ENCODE results near the gene FAM78A. TPM values are rescaled to one million over a fixed set of nuclear protein-coding genes. Genes with fewer than 3 reads are reported as not detected.
"Not testable (repeated sequence)": the region's sequence is repeated elsewhere in the genome, so short reads cannot be mapped to it uniquely, and the experiment has no call there.

The FAM78A gene
- total RNA-seq, 2 donors from 2014 or later, result 59.5 to 60.4 TPM

DNA sequence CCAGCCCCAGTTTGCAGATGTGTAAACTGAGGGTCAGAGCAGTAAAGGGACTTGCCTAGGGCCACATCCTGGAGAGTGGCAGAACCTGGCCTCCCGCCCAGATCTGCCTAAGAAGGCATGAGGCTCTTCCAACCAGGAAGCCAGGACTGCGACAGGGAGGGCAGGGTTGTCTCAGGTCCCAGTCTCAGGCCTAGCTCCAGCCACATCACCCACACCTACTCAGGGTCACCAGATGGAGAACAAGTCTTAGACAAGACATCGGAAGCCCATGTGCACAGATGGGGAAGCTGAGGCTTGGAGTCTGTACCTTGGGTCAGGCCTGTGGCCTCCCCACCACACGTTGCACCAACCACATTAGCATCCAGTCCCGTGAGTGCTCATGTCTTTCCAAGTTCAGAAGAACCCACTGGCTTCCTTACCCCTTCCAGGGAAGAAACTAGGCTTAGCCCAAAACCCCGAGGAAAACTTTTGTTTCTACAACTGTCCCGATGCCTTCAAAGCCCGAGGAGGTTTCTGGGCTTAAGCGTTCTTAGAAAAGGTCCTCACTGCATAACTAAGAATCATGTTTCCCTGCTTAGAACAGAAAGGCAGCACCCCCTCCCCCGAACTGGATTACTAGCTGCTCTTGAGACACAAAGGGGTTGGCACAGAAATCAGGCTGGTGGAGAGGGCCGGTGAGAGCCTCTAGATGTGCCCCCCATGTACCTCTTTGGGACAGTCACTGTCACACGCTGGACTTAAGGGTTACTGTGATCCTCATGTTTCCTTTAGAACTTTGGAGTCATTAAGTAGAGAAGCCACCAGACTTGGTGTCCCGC lies 2.2 kb downstream of the FAM78A start:
- DNase-seq, result no peak
- peaks cover 51% of the 10 kb centered on the region for H3K4me1 Mint-ChIP-seq
- ATAC-seq, result no peak
- H3K27me3 Mint-ChIP-seq, result no peaks in the 10 kb centered on the region
- peak overlapping the region; percentile 99 for H3K27ac Mint-ChIP-seq
- H3K36me3 Mint-ChIP-seq (ENCODE audit: low read depth), result peaks cover 5% of the 10 kb centered on the region
- H3K9me3 ChIP-seq (ENCODE audit: control insufficient read depth, low read length, poor library complexity, severe bottlenecking), result no peaks in the 10 kb centered on the region
- H3K4me3 Mint-ChIP-seq, result peak overlapping the region; percentile 98

DNA sequence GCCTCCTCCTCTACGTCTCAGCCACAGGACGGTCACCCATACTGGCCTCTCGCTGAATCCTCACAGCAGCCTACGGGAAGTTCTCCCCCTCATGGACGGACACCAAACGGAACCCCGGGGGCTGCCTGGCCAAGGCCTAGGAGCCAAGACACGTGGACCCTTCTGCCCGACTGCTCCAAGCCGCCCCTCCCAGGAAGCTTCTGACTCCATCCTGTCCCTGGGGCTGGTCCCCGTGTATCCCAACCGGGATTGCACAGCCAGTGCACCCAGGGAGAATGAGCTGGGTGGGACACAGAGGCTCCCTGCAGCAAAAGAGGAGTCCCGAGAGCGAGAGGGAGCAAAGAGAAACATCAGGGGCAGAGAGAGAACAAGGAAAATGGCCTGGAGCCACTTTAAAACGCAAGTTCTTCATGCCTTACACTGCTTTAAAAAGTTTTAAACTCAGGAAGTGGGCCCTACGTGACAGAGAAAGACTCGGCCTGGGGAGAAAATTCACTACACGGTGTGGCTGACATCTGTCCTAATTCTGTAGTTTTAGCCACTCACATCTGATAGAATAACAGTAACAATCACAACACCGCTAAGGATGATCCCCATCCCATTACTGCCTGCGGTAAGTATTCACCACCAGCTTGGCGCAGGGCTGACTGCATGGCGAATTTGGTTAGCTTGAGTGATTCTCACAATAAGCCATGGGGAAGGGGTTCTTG lies 3.0 kb downstream of the FAM78A start:
- no peaks in the 10 kb centered on the region for H3K9me3 ChIP-seq (ENCODE audit: control insufficient read depth, low read length, poor library complexity, severe bottlenecking)
- Mint-ChIP-seq H3K4me1 (peaks cover 48% of the 10 kb centered on the region), H3K36me3 (ENCODE audit: low read depth) (peaks cover 5% of the 10 kb centered on the region), H3K27ac (peak overlapping the region; percentile 99), H3K4me3 (peak overlapping the region; percentile 98), H3K27me3 (no peaks in the 10 kb centered on the region)
- ATAC-seq, result no peak
- DNase-seq, result no peak

DNA sequence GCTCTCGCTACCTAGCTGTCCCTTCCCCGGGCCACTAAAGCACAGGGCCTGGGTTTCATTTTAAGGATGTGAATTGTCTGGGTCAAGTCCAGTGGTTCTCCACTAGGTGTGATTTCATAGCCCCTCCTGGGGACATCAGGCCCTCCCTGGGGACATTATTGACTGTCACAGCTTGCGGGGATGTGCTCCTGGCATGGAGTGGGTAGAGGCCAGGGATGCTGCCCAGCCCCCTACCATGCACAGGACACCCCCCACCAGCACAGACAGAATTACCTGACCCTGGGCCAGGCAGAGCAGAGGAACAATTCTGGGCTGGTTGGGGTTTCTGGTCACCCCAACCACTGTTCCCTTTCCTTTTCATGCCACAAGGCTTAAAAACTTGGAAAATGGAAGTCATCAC lies 4.1 kb downstream of the FAM78A start:
- ATAC-seq (no peak), DNase-seq (no peak)
- Mint-ChIP-seq H3K27me3 (no peaks in the 10 kb centered on the region), H3K4me3 (peak overlapping the region; percentile 98), H3K36me3 (ENCODE audit: low read depth) (peaks cover 5% of the 10 kb centered on the region), H3K27ac (peak overlapping the region; percentile 99), H3K4me1 (peaks cover 46% of the 10 kb centered on the region)
- H3K9me3 ChIP-seq (ENCODE audit: control insufficient read depth, low read length, poor library complexity, severe bottlenecking), result no peaks in the 10 kb centered on the region

DNA sequence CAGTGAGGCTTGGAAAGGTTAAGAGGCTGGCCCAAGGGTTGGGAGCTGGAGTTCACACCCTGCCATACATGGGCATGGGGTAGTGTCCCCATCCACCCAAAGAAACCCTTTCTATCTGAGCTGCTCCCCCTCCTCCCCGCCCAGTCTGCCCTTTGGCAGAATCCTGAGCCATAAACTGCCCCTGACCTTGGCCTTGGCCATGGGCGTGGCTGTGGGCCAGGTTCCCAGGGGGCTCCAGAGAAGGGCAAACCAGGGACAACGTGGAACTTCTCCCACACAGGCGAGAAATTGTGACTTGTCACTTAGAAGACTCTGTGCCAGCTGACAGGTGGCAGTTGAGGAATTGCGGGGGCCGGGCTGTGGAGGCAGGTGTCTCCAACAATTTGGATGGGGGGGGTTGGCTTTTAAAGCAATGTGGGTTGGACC lies 4.8 kb downstream of the FAM78A start:
- Mint-ChIP-seq H3K4me3 (peak overlapping the region; percentile 98), H3K27ac (peak overlapping the region; percentile 99), H3K36me3 (ENCODE audit: low read depth) (peaks cover 5% of the 10 kb centered on the region), H3K27me3 (no peaks in the 10 kb centered on the region), H3K4me1 (peaks cover 52% of the 10 kb centered on the region)
- H3K9me3 ChIP-seq (ENCODE audit: control insufficient read depth, low read length, poor library complexity, severe bottlenecking), result no peaks in the 10 kb centered on the region
- DNase-seq, result no peak
- no peak for ATAC-seq

DNA sequence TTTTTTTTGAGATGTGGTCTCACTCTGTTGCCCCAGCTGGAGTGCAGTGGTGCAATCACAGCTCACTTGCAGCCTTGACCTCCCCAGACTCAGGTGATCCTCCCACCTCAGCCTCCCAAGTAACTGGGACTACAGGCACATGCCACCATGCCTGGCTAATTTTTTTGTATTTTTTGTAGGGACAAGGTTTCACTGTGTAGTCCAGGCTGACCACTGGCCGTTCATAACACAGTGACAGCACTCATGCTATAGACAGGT lies 5.4 kb downstream of the FAM78A start:
- not testable (repeated sequence) for H3K36me3 Mint-ChIP-seq (ENCODE audit: low read depth); ATAC-seq; H3K27me3 Mint-ChIP-seq; H3K9me3 ChIP-seq (ENCODE audit: control insufficient read depth, low read length, poor library complexity, severe bottlenecking); DNase-seq
- peaks cover 58% of the 10 kb centered on the region for H3K4me1 Mint-ChIP-seq
- peak overlapping the region; percentile 99 for H3K27ac Mint-ChIP-seq
- H3K4me3 Mint-ChIP-seq, result peak overlapping the region; percentile 98

DNA sequence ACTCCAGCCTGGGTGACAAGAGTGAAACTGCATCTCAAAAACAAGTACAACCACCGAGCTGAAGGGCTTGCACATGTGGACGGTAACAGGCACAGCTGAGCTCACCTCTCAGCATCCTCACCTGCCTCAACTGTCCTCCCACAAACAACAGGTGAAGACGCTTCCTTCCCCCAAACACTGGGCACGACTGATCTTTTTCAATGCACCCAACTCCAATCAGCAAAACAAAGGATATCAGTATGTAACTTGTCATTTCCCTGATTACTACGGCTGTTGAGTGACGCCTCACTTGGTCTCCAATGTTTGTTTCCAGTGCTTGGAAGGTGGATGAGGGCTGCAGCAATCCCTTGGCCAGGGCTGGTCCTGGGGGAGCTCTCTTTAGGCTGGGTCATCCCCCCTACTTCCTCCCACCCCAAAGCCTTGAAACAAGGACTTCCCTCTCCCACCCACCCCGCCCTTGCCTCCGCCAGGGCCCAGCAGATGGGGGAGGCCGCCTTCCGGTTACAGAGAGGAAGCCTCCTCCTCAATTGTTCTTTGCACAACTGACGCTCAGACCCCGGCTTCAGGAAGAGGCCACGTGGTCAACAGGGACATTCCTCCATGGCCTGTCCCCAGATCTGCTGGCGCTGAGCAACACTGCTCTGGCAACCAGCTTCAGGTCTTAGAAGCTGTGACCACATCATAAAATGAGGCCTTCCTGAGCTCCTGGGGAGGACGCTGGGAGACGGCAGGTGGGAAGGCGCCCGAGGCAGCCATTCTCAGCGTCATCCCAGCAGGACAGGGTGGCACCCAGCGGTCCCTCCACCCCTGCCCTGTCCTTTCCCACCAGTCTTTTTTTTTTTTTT lies 5.9 kb downstream of the FAM78A start:
- DNase-seq (peak in 1 of 3 donors; percentile 45), ATAC-seq (peak; percentile 19)
- H3K4me3 Mint-ChIP-seq, result peak overlapping the region; percentile 98
- H3K4me1 Mint-ChIP-seq, result peaks cover 58% of the 10 kb centered on the region
- H3K36me3 Mint-ChIP-seq (ENCODE audit: low read depth), result peaks cover 5% of the 10 kb centered on the region
- no peaks in the 10 kb centered on the region for H3K27me3 Mint-ChIP-seq
- peak overlapping the region; percentile 99 for H3K27ac Mint-ChIP-seq
- no peaks in the 10 kb centered on the region for H3K9me3 ChIP-seq (ENCODE audit: control insufficient read depth, low read length, poor library complexity, severe bottlenecking)

DNA sequence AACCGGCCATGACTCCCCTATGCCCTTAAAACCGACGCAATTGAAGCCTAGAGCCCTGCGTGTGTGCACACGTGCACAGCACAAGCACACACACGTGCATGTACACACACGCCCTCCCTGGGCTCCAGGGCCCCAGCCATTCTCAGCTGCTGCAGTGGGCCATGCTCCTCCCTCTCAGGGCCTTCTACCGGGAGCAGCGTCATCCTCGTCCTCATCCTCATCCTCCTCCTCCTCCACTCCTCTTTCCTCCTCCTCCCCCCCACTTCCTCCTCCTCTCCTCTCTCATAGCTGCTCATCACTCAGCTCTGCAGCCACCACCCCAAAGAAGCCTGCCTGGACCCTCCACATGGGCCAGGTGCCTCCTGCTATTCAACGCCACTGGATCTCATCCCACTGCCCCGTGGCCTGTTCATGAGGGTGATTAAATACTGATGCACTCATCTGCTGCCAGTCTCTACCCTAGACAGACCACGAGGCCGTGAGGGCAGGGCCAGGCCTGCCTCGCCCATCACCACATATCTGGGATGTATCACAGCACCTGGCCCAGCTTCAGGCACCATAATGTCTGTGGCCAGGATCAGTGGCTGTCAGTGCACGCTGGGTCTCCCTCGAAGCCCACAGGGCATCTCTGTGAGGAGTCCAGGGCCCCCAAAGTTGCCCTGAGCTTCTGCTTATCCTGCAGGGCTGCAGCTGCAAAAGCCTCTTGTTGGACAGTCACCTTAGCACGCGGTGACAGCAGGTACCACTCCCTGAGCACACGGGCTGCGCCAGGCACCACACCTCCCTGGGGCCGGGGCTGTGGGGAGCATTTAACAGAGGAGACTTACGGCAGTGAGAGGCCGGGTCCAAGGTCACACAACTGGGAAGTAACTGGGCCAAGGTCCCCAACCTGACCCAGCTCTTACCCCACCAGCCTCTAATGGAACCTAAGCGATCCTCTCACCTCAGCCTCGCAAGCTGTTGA lies 9.8 kb downstream of the FAM78A start:
- H3K4me3 Mint-ChIP-seq, result peak overlapping the region; percentile 95
- peaks cover 55% of the 10 kb centered on the region for H3K4me1 Mint-ChIP-seq
- no peaks in the 10 kb centered on the region for H3K9me3 ChIP-seq (ENCODE audit: control insufficient read depth, low read length, poor library complexity, severe bottlenecking)
- H3K27me3 Mint-ChIP-seq, result no peaks in the 10 kb centered on the region
- peak; percentile 16 for ATAC-seq
- peak in 1 of 3 donors; percentile 34 for DNase-seq
- H3K27ac Mint-ChIP-seq, result peak overlapping the region; percentile 99
- peaks cover 10% of the 10 kb centered on the region for H3K36me3 Mint-ChIP-seq (ENCODE audit: low read depth)

DNA sequence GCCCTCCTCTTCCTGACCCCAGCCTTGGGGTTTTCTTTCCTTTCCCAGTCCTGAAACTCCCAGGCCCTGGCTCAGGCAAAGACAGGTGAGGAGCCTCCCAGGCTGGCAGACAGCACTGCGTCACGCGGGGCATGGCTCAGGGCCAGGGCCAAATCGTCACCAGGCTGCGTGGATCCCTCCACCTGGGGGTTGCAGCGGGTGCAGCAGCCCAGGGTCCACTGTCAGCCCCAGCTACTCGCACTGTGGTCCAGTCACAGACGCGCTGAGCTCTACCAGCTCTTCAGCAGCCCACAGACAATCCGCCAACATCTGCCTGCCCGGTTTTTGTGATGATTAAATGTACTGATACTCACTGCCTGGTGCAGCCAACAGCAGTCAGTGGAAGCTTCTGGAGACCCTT lies 12.1 kb downstream of the FAM78A start:
- Mint-ChIP-seq H3K4me3 (peak overlapping the region; percentile 95), H3K27me3 (no peaks in the 10 kb centered on the region), H3K27ac (peak overlapping the region; percentile 99), H3K36me3 (ENCODE audit: low read depth) (peaks cover 10% of the 10 kb centered on the region), H3K4me1 (peaks cover 42% of the 10 kb centered on the region)
- ATAC-seq (peak; percentile 12), DNase-seq (peak in 1 of 3 donors; percentile 36)
- H3K9me3 ChIP-seq (ENCODE audit: control insufficient read depth, low read length, poor library complexity, severe bottlenecking), result no peaks in the 10 kb centered on the region

DNA sequence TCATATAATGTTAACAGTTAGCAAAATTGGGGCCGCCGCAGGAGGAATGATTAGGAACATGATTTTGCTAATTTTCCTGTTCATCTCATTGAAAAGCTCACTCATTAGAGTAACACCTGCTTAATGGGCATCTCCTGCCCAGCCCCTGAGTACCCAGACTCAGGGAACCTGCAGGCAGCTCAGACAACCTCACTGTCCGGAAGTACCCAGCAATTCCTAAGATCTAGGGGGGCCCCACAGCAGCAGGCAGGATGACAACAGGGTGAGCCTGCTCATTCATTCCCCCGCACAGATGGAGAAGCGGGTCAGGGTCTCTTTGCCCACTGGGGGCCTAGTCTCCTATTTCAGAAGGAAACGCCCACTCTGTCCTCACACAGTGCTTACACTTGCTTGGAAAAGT lies 12.6 kb downstream of the FAM78A start:
- H3K4me3 Mint-ChIP-seq, result peak overlapping the region; percentile 95
- peaks cover 40% of the 10 kb centered on the region for H3K4me1 Mint-ChIP-seq
- no peaks in the 10 kb centered on the region for H3K9me3 ChIP-seq (ENCODE audit: control insufficient read depth, low read length, poor library complexity, severe bottlenecking)
- peak overlapping the region; percentile 99 for H3K27ac Mint-ChIP-seq
- peaks cover 10% of the 10 kb centered on the region for H3K36me3 Mint-ChIP-seq (ENCODE audit: low read depth)
- DNase-seq, result no peak
- ATAC-seq, result no peak
- no peaks in the 10 kb centered on the region for H3K27me3 Mint-ChIP-seq

DNA sequence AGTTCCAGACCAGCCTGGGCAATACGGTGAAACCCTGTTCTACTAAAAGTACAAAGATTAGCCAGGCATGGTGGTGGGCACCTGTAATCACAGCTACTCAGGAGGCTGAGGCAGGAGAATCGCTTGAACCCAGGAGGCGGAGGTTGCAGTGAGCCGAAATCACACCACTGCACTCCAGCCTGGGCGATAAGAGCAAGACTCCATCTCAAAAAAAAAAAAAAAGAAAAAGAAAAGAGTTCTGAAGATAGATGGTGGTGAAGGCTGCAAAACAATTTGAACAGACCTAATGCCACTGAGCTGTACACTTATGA lies 13.3 kb downstream of the FAM78A start:
- DNase-seq; H3K27me3 Mint-ChIP-seq; H3K9me3 ChIP-seq (ENCODE audit: control insufficient read depth, low read length, poor library complexity, severe bottlenecking); ATAC-seq; H3K36me3 Mint-ChIP-seq (ENCODE audit: low read depth): not testable (repeated sequence)
- H3K4me1 Mint-ChIP-seq, result peaks cover 36% of the 10 kb centered on the region
- peak overlapping the region; percentile 99 for H3K27ac Mint-ChIP-seq
- H3K4me3 Mint-ChIP-seq, result peak overlapping the region; percentile 53

DNA sequence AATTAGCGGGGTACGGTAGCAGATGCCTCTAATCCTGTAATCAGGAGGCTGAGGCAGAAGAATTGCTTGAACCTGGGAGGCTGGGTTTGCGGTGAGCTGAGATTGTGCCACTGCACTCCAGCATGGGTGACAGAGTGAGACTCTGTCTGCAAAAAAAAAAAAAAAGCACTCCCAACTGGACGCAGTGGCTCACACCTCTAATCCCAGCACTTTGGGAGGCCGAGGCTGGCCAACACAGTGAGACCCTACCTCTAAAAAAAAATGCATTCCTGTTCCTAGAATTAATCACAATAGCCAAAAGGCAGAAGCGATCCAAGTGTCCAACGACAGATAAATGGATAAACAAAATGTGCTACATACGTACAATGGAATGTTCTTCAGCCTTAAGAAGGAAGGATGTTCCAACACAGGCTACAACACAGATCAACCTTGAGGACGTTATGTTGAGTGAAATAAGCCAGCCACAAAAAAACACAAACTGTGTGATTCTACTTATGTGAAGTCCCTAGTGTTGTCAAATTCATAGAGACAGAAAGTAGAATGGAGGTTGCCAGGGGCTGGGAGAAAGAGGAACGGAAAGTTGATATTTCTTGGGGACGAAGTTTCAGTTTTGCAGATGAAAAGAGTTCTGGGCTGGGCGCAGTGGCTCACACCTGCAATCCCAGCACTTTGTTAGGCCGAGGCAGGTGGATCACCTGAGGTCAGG lies 13.8 kb downstream of the FAM78A start:
- DNase-seq (no peak), ATAC-seq (no peak)
- Mint-ChIP-seq H3K27me3 (no peaks in the 10 kb centered on the region), H3K36me3 (ENCODE audit: low read depth) (peaks cover 10% of the 10 kb centered on the region), H3K4me3 (peak overlapping the region; percentile 53), H3K4me1 (peaks cover 39% of the 10 kb centered on the region), H3K27ac (peak overlapping the region; percentile 99)
- H3K9me3 ChIP-seq (ENCODE audit: control insufficient read depth, low read length, poor library complexity, severe bottlenecking), result no peaks in the 10 kb centered on the region
